Body of pancreas (tissue), 4 donors: ENCODE data around the gene ISCA2.

Source experiments
- POLR2A ChIP-seq, 3 donors: fragments of 450-650 bp; IDR thresholded peaks; one replicate each; pipeline ENCODE4 v1.6.1; 2016; ENCODE audit warnings: antibody characterized with exemption in 3 of 3, mild to moderate bottlenecking in 2 of 3
- TF ChIP-seq, protein P1 (sequence below), 7 experiments: fragments of 450-650 bp in 4 of 7; fragments of 200-600 bp in 3 of 7; sonication (generic) in 3 of 7; IDR thresholded peaks; one replicate each; pipeline ENCODE4 v1.5.1; 2016 to 2019; ENCODE audit warnings: antibody characterized with exemption in 7 of 7

DNA sequence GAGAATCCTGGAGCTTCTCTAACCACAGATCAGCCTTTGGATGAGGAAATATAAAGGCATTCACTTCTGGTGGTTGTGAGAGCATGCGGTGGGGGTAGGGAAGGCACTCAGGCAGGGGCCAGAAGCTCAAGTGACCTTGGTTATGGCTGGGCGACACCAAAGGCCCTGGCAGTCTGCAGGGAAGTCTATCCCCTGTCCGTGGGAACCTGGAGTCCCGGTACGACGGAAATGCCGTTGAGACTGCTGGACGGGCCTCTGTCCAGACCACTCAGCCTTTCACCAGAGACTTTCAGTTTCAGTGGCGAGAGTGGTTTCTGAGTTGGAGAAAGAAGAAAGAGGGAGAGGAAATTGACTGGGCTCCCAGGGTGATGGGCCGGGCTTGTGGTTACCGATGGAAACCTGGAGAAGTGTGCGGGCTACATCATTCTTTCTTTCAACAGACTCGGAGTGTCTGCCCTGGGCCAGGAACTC is 20.9 kb downstream of the ISCA2 start:
- no peak for TF ChIP-seq POLR2A (IDR thresholded peaks at IDR 0.05)
- TF ChIP-seq, protein P1, sequence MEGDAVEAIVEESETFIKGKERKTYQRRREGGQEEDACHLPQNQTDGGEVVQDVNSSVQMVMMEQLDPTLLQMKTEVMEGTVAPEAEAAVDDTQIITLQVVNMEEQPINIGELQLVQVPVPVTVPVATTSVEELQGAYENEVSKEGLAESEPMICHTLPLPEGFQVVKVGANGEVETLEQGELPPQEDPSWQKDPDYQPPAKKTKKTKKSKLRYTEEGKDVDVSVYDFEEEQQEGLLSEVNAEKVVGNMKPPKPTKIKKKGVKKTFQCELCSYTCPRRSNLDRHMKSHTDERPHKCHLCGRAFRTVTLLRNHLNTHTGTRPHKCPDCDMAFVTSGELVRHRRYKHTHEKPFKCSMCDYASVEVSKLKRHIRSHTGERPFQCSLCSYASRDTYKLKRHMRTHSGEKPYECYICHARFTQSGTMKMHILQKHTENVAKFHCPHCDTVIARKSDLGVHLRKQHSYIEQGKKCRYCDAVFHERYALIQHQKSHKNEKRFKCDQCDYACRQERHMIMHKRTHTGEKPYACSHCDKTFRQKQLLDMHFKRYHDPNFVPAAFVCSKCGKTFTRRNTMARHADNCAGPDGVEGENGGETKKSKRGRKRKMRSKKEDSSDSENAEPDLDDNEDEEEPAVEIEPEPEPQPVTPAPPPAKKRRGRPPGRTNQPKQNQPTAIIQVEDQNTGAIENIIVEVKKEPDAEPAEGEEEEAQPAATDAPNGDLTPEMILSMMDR (IDR thresholded peaks at IDR 0.05): no peak
